Brain pericyte (primary cell): ENCODE data around the gene PLEKHO2.
A peak's percentile ranks its signal among the peaks of the same experiment; 100 is the strongest.

Source experiments
- DNase-seq: peaks from one replicate; pipeline ENCODE4 v3.0.0-alpha.2; 2012; ENCODE audit warnings: low read depth, low spot score

Gene PLEKHO2

DNA sequence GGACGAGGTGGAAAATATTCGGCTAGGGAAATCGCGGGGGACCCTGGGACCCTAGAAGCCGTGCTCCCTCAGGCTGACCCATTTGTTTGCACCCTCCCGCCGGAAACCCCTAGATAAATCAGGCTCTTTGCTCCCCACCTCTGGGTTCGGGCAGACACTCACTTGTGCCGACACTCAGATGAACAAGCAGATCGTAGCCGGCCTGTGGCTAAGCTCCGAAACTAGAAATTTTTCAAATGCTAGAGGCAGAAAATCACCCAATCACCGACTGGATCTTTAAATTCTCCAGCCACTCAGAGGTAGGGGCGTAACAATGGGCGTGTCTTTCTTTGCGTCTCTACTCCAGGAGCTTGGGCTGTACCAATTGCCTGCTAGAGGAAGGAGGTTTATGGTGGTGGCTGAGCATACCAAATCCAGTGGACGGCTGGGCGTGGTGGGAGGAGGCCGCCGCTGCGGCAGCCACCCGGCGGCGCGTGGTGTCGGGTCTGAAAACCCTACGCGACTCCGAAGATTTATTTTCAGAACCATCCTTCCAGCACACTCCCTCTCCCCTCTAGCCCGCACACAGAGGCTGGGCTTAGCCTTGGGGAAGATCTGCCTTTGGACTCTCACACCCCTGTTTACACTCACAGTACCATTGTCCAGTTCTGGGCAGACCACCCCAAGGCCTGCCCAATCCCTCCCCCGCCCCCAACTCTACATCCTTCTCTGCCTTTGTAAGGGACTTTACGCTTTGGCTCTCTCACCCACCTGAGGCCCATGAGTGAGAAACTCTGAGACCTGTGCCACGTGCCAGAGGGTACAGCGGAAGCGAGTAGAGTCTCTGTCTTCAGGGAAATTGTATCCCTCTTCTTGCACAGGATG lies 16.1 kb upstream of the PLEKHO2 start, which contains the start of gene PIF1:
TSS of gene PIF1 (minus strand) at position 217 of the 864 bp plus-strand sequence. CDS start 1,312 bp downstream, outside the sequence.
- peak; percentile 91 for DNase-seq

DNA sequence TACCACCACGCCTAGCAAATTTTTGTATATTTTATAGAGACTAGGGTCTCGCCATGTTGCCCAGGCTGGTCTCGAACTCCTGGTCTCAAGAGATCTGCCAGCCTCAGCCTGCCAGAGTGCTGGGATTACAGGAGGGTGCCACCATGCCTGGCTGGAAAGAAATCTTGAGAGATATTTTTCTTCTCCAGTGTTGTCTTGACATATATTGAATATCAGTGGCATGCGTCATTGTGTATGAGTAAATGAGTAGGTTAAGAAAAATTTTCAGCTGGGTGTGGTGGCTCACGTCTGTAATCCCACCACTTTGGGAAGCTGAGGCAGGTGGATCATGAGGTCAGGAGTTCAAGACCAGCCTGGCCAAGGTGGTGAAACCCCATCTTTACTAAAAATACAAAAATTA lies 12.7 kb upstream of the PLEKHO2 start:
- DNase-seq, result no peak

DNA sequence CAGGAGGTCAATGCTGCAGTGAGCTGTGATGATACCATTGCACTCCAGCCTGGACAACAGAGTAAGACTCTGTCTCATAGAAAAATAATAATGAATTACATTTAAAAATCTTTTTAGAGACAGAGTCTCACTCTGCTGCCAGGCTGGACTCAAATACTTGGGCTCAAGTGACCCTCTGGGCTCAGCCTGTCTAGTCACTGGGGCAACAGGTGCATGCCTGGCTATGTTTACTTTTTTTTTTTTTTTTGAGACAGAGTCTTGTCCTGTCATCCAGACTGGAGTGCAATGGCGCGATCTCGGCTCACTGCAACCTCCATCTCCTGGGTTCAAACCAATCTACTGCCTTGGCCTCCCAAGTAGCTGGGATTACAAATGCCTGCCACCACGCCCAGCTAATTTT lies 8.0 kb upstream of the PLEKHO2 start:
- DNase-seq, result no peak

DNA sequence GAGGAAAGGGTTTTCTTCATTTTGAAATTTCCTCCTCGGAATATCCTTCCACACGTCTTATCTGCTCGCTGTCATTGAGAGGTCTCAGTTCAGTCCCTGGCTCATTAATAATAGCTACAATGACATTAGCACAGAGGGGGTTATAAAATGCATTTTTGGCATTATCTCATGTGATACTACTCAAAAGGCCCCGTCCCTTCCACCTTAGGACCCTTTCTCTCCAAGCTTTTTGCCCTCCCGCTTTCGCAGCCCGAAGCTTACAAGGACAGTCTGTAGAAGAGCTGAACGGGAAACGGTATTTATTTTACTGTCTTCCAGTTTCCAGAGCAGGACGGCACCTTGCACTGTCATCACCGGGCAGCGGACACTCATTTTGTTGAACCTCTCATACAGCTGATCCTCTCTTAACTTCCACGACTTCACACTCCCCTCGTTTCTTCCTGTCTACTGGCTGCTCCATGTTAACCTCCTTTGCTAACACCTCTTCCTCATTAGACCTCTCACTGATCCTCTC lies 5.6 kb upstream of the PLEKHO2 start:
- no peak for DNase-seq

DNA sequence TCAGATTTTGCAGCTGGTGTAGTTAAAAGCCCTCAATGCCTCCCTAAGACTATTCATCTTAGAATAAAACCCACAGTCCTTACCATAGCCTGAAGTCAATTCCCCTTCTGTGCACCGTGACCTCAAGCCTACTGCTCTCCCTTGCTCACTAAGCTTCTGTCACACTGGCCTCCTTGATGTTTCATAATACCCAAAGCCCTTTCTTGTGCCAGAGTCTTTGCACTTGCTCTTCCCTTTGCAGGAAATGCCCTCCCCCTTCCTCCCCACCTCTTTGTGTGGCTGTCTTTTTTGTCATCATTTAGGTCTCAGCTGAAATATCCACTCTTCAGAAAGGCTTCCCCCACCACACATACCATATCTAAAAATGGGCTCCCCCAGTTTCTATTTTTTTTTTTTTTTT lies 4.2 kb upstream of the PLEKHO2 start:
- no peak for DNase-seq

DNA sequence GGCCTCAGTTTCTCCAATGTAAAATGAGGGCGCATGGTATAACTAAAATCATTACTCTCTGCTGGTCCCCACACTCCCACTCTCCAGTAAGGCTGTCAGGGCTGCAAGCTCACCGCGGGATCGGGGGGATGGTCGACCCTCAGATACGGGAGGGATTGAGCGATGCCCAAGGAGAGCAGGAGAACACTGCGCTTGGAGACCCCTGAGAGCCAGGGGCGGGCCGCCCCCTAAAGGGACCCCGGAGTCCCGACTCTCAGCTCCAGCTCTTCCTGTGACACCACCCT lies 713 bp upstream of the PLEKHO2 start:
- DNase-seq, result no peak

DNA sequence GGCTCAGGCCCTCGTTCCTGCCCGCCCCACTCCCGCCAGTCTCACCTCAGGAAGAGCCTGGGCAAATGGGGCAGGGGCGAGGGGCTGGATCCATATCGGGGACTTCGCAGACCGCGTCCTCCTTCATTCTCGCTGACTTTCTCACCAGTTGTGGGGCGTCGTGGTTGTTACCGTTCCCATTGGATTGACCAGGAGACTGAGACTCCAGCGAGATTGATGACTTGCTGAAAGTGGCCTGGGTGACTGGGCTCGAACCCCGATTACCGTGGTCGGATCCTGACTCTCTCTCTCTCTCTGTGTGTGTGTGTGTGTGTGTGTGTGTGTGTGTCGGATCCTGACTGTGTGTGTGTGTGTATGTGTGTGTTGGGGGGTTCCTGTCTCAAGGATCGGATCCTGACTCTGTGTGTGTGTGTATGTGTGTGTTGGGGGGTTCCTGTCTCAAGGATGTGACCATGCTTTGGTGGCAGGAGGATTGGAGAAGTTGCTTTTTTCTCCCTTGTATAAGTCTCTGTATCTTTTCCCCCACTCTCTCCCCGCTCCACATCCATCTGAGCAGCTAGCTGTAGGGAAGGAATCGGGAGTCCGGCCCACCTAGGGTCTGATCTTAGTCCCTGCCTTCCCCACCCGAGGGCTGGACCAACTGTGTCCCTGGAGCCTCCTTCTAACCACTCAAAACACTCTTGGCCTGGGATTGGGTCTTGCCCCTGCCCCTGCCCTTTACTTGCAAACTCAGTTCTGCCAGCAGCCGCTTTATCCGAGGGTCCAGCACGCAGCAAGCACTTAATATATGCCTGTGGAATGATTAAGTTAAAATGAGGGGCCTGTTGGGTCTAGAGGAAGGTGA lies 603 bp downstream of the PLEKHO2 start:
- DNase-seq, result no peak

DNA sequence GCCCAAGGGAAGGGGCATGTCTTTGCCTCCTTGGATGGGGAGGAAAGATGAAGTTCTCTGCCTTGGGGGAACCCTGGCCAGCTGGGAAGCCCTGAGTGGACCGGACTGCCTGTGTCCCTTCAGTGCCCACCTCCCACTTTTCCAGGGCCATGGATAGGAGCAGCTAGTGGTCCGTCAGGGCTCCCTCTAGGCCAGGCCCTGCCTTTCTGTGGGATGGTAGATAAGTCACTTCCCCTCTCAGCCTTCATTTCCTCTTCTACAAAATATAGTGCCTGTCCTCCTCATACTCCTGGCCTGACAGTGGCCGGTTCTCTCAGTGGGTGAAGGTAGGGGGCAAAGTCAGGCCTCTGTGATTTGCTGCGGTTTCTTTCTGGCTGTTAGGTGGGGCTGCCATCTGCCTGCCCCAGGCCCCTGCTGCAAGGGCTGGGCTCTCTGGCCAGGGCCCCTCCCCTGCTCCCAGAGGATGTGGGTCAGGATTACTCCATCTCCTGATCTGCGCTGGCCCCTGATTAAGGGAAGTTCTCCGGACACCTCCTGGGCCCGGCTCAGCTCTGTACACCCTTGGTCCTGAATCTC lies 1.4 kb downstream of the PLEKHO2 start:
- no peak for DNase-seq

DNA sequence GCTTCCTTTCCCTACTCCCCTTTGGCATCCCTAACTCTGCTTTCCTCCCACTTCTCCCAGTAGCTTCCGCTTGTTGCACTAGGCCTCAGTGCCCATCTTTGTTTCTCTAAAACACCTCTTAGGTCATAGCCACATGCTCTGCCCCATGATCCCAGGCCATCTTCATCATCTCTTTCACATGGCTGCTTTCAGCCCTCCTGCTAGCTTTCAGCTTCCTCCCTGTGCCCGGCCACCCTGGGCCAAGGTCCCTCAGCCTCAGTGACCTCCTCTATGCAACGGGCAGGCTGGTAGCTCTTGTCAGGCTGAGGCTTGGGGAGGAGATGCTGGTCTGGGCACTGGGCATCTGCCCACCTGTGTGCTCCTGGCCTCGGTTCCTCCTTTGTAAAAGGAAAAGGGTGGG lies 2.3 kb downstream of the PLEKHO2 start:
- DNase-seq, result no peak

DNA sequence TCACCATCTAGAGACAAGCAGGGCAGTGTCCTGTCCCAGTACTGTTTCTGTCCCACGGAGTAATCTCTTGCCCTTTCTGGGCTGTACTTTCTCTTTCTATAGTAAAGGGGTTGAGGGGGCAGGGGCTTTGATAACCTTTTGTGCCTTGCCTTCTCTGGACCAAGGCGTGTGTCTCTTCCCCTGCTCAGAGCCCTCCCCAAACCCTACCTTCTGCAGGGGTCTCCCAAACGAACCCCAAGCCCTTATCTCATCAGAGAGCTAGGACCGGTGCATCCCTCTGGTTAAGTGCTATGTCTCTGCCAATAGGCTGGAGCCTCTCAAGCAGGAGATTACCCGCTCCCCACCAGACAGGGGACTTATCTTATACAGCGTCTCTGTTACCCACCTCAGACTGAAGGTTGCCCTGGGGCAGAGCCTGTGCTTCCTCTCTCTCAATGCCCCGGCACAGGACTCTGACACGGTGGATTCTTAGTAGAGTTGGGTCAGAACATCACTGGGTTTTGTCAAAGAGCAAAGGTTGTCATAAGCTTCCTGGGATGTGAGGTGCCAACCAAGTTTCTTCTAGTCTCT lies 2.9 kb downstream of the PLEKHO2 start:
- no peak for DNase-seq

DNA sequence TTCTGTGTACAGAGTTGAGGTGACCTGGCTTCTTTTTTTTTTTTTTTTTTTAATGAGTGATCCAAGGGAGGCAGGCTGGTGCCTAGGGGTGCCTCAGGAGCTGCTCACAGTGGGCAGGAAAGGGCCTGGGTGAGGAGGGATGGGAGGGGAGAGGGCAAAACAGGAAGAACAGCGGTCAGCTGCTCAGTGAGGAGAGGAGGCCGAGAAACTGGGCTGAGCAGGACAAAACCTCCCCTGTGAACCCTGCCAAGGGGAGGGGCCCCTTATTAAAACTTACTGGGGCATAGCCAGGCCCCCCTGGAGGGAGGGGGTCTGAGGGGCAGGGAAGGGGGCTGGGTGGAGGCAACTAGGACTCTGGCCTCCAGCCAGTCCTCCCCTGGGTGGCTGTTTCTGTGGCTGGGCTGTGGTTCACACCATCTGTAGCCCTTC lies 3.5 kb downstream of the PLEKHO2 start:
- no peak for DNase-seq

DNA sequence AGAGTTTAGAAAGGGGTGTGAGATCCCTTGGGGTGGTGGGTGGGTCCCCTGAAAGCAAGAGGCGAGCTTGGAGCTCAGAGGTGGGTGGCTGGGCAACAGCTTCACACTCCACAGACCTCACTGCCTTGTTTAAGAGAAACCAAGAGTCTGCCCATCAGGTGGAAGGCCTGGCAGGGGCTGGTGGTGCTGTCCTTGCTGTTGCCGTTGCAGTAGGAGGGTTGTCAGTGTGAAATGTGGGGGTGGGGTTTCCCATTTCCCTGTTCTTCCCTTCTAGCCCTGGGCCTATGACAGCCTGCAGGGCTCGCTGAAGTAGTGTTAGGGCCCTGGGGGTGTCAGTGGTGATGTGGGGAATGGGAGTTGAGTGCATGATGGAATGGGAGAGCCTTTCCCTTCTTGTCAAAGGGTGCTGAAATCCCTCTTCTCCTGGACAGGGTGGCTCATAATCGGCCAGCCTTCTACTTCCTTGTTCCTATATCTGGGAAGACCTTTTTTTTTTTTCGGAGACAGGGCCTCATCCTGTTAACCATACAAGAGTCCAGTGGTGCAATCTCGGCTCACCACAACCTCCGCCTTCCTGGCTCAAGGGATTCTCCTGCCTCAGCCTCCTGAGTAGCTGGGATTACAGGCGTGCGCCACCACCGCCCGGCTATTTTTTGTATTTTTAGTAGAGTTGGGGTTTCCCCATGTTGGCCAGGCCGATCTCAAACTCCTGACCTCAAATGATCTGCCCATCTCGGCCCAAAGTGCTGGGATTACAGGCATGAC lies 4.3 kb downstream of the PLEKHO2 start:
- no peak for DNase-seq

DNA sequence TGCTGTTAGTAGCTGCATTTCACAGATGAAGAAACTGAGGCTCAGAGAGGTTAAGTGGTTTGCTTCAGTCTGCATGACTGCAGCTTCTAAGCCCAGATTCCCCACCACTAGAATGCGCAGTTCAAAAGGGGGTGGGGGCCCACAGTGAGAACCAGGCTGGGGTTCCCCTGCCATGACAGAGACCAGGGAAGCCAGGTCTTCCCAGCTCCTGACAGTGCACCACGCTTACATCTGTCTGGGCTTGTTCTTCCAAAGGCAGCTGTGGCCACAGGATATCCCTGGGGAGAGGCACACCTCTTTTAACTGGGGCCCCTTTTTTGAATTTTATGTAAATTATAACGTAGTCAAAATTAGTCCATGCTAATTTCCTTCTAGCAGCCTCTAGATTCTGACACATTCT lies 5.3 kb downstream of the PLEKHO2 start:
- DNase-seq, result no peak

DNA sequence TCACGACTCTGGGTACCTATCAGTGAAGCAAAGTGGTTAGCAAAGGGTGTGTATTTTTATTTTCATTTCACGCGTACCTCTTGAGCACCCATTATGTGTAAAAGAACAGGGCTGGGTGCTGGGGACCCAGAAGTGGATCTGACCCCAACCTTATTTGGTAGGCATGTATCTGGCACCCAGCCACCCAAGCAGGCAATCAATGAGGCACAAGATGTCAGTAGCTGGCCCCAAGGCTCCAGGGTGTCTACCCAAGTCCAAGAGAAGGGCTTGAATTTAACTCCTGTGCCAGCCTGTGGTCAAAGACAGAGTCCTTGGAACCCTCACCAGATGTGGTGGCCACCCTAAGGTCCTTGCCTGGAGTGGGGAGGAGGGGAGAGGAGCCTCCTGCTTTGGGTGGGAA lies 5.7 kb downstream of the PLEKHO2 start:
- DNase-seq, result no peak

DNA sequence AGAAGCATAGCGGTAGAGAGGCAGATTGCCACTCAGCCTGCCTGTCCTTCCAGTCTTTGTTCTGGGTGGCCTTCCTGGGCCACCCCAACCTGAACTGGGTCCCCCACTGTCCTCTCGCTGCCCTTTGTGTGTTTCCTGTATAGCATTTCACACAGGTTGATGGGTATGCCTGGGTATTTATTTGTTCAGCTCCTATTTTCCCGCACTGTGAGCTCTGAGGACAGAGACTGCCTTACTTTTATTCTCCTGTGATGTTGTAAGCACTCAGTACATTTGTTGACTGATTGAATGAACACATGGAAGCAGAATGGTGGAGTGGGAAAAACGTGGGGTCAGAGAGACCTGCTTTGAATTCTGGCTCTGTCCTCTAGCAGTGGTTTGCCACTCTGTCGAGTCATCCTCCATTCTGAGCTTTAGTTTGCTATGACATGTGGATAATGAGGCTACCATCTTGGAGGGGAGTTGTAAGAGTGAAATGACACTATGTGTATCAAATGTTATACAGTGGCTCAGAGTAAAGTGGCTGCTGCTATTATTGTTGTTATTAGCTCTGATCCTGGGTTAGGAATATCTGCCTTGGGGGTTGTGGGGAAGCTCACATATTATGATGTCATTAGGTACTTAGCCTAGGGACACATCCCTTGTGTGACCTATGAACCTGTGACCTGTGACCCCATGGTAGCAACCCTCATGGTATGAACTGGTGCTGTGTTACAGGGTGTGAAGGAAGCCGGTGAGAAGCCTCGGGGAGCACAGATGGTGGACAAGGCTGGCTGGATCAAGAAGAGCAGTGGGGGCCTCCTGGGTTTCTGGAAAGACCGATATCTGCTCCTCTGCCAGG lies 6.4 kb downstream of the PLEKHO2 start:
- no peak for DNase-seq

DNA sequence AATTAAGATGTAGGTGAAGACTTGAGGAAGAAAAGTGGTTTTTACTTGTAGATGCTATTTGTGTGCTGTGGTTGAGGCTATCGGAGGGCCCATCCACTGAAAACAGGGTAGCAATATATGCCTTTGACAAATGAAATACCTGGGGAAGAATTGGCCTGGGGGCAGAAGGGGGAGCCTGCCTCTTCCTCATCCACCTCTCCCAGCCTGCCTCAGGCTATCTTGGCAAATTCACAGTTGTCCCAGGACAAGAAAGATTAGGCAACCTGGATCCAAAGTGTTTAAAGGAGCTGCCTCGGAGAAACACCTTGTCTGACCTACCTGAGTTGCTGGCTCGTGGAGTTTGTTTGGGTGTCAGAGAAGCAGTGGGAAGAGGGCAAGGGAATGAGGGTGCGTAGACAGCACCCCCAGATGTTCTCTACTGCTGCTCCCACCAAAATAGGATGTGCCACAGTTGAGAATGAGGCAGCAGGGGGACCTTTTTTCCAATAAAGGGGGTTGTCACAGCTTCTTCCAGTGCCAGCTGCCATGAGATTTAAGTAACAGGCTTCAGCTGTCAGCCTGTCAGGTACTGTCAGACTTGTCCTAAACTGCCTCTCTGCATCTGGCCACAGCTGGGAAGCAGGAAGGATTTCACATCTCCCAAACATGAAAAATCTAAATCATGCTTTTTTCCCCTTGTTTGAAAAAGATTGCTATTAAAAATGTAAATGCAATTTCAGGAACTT lies 9.2 kb downstream of the PLEKHO2 start:
- no peak for DNase-seq

DNA sequence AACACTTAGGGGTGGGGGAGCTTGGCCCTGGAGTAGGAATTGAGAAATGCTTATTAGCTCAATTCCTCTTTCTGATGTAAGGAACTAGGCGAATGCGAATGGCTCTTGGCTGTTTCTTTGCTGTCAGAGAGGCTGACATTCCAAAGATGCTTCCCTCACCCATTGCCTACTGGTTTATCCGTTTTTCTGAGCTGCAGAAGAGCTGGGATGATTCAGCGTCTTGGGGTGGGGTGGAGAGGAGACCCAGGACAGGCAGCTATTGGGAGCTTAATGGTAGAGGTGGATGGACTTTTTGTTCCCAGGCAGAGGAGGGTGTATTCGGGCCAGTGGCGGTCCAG lies 9.8 kb downstream of the PLEKHO2 start:
- no peak for DNase-seq

DNA sequence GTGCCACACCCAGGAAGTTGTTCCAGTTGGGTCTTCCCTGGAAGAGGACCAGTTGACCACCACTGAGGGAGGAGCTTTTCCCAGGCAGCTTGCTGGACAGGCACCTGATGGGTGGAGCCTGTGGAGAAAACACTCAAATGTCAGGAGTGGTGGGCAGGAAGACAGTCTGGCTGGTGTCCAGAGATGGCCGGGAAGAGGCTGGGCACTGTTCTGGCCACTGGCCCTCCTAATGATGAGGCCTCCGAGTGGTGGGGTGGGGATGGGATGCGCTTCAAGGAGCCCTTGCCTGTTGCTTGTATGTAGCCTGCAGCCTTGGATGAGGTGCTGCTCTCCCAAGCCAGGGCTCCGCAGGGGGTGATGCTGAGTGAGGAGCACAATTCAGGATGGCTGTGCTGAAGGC lies 12.3 kb downstream of the PLEKHO2 start:
- no peak for DNase-seq

DNA sequence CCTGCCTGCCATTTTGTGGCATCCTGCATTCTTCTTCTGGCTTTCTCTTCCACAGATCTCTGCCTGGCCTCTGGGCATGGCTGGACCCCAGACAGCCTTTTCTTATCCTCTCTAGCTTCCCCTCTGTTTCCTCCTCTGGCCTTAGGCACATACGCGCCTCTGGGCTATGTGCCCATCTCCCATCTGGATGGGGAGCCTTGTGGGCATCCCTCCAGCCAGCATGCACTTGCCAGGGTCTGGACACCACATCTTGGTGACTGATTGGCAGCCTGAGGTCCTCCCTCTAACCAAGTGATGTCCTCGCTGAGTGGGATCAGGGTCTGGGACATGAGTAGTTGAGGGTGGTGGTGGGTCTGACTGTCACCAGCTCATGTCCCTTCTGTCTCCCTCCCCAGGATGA lies 12.8 kb downstream of the PLEKHO2 start:
- no peak for DNase-seq
